Measurements from ENCODE around the gene TBC1D8. TPM values are rescaled to one million over a fixed set of nuclear protein-coding genes. Genes with fewer than 3 reads are reported as not detected.

TBC1D8 gene
- total RNA-seq, 4 donors from 2014 or later = 77.6 to 511 (median 239) TPM

DNA sequence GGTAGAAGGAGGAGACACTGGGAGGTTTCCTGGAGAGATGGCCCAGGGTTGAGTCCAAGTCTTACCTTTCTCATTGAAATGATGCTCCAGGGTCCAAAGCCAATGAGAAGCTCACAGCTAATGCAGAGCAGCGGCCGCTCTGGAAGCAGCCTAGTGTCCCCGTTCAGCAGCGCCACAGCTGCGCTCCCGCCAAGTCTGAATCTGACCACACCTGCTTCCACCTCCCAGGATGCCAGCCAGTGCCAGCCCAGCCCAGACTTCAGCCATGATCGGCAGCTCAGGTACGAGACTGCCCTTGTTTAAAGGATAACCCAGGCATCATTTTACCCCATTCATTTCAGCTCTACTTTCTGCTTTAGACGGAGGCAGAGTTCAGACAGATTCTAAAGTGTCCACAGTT, 161.0 kb downstream of the TBC1D8 start:
- DNase-seq = no peak
- no peaks in the 10 kb centered on the region for H3K4me1 ChIP-seq
- no peaks in the 10 kb centered on the region for H3K27me3 ChIP-seq
- no peak overlapping the region for H3K27ac ChIP-seq
- TF ChIP-seq, protein P1, sequence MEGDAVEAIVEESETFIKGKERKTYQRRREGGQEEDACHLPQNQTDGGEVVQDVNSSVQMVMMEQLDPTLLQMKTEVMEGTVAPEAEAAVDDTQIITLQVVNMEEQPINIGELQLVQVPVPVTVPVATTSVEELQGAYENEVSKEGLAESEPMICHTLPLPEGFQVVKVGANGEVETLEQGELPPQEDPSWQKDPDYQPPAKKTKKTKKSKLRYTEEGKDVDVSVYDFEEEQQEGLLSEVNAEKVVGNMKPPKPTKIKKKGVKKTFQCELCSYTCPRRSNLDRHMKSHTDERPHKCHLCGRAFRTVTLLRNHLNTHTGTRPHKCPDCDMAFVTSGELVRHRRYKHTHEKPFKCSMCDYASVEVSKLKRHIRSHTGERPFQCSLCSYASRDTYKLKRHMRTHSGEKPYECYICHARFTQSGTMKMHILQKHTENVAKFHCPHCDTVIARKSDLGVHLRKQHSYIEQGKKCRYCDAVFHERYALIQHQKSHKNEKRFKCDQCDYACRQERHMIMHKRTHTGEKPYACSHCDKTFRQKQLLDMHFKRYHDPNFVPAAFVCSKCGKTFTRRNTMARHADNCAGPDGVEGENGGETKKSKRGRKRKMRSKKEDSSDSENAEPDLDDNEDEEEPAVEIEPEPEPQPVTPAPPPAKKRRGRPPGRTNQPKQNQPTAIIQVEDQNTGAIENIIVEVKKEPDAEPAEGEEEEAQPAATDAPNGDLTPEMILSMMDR (IDR thresholded peaks at IDR 0.05) = no peak
- no peak for TF ChIP-seq POLR2A (IDR thresholded peaks at IDR 0.05)
- no peak overlapping the region for H3K4me3 ChIP-seq
- no peaks in the 10 kb centered on the region for H3K9me3 ChIP-seq
- H3K36me3 ChIP-seq = peaks cover 0 to 54% (median 0%) of the 10 kb centered on the region in 3 donors

DNA sequence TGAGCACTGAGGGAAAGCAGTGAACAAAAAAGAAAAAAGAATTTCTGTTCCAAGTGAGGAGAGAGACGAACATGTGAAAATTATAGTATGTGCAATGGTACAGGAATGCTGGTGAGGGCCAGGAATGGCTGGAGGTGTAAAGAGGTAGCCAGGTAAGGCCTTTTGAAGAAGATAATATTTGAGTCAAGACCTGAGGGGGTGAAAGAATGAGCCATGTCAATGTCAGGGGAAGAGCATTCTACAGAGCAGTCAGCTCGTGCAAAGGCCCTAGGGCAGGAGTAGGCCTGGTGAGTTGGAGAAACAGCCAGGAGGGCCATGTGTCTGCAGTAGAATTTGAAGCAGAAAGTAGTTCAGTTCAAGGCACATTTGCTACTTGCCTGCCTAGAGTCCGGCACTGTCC, 161.5 kb downstream of the TBC1D8 start:
- Histone ChIP-seq H3K36me3 (peaks cover 0 to 49% (median 0%) of the 10 kb centered on the region in 3 donors), H3K9me3 (no peaks in the 10 kb centered on the region), H3K4me1 (no peaks in the 10 kb centered on the region), H3K27ac (no peak overlapping the region), H3K27me3 (no peaks in the 10 kb centered on the region), H3K4me3 (no peak overlapping the region)
- DNase-seq = no peak
- TF ChIP-seq, protein P1 (IDR thresholded peaks at IDR 0.05) = no peak
- no peak for TF ChIP-seq POLR2A (IDR thresholded peaks at IDR 0.05)

DNA sequence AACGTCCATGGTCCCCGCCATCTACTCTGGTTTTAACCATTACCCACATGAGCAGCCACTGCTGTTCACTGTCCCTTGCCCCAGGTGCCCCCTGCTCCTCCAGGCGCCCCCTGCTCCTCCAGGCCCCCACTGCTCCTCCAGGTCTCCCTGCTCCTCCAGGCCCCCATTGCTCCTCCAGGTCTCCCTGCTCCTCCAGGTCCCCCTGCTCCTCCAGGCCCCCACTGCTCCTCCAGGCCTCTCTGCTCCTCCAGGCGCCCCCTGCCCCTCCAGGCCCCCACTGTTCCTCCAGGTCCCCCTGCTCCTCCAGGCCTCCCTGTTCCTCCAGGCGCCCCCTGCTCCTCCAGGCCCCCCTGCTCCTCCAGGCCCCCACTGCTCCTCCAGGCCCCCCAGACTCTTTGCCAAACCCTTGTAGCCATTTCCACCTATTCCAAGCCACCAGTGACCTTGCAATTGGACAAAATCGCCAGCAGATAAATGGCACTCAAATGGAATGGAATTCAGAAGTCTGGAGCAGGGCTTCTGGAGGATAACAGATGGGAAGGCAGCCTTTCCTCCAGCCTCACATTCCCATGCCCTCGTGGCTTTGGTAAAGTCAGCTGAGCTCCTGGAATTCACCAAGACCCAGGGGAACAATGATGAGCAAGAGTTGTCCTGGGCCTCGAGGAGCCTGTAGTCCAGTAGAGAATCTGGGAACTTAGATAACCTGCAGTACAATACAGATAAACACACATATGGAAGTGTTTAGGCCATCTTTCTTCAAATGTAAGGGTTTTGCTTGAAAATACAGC, 162.4 kb downstream of the TBC1D8 start:
- no peak for TF ChIP-seq POLR2A (IDR thresholded peaks at IDR 0.05)
- TF ChIP-seq, protein P1 (IDR thresholded peaks at IDR 0.05) = no peak
- peaks cover 0 to 41% (median 0%) of the 10 kb centered on the region in 3 donors for H3K36me3 ChIP-seq
- H3K27ac ChIP-seq = no peak overlapping the region
- DNase-seq = no peak
- H3K9me3 ChIP-seq = no peaks in the 10 kb centered on the region
- no peak overlapping the region for H3K4me3 ChIP-seq
- H3K27me3 ChIP-seq = no peaks in the 10 kb centered on the region
- H3K4me1 ChIP-seq = no peaks in the 10 kb centered on the region

DNA sequence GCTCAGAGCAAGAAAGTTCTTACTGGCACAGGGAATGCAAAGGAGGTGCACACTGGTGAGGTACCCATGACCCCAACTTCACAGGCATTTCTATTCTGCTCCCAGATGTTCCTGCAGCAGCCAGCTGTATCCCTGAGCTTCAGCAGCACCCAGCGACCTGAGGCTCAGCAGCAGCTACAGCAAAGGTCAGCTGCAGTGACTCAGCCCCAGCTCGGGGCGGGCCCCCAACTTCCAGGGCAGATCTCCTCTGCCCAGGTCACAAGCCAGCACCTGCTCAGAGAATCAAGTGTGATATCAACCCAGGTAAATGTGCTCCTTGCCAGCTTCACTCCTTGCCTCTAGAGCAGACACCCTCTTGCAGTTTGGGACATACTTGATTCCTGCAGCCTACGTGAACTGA, 163.2 kb downstream of the TBC1D8 start:
- H3K4me1 ChIP-seq = no peaks in the 10 kb centered on the region
- H3K27ac ChIP-seq = no peak overlapping the region
- H3K36me3 ChIP-seq = peaks cover 0 to 44% (median 0%) of the 10 kb centered on the region in 3 donors
- no peaks in the 10 kb centered on the region for H3K9me3 ChIP-seq
- no peak for DNase-seq
- no peak for TF ChIP-seq POLR2A (IDR thresholded peaks at IDR 0.05)
- no peak overlapping the region for H3K4me3 ChIP-seq
- H3K27me3 ChIP-seq = no peaks in the 10 kb centered on the region

DNA sequence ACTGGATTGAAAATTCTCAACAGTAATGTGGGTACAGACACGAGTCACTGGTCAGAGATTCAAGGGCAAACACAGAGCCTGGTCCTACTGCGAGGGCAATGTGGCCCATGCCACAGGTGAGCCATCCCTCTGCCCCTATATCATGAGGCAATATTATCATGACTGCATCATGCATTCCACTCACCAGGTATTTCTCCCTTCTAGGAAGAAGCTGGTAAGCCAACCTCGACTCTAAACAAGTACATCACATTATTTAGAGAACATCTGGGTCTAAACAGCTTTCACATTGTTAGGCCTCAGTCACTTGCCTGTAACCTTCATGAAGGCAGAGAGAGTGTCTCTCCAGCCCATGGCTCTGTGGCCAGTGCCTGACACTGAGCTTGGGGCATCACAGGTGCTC, 163.6 kb downstream of the TBC1D8 start:
- no peaks in the 10 kb centered on the region for H3K4me1 ChIP-seq
- no peaks in the 10 kb centered on the region for H3K9me3 ChIP-seq
- no peak for TF ChIP-seq POLR2A (IDR thresholded peaks at IDR 0.05)
- TF ChIP-seq, protein P1 (IDR thresholded peaks at IDR 0.05) = no peak
- no peak overlapping the region for H3K4me3 ChIP-seq
- DNase-seq = no peak
- peaks cover 0 to 44% (median 0%) of the 10 kb centered on the region in 3 donors for H3K36me3 ChIP-seq
- H3K27me3 ChIP-seq = no peaks in the 10 kb centered on the region
- H3K27ac ChIP-seq = no peak overlapping the region

DNA sequence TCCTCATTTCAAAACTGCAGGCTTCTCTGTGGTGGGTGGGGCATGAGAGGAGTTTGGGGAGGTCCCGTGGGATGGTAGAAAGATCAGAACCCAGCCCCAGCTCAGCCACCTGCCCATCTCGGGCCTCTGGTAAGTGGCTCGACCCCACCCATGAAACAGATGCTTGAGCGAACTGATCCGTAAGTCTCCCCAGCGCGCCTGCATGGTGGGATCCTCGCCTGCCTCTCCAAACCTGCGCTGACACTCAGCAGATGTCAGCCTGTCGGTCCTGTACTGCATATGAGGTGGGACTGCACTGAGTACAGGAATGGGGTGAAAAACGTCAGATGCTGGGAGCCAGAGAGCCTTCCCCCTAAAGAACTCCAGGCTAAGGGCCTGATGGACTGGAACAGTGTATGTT, 165.0 kb downstream of the TBC1D8 start:
- H3K36me3 ChIP-seq = peaks cover 0 to 45% (median 0%) of the 10 kb centered on the region in 3 donors
- TF ChIP-seq, protein P1 (IDR thresholded peaks at IDR 0.05) = no peak
- TF ChIP-seq POLR2A (IDR thresholded peaks at IDR 0.05) = no peak

More for the DNA sequence above, 165.0 kb downstream of the TBC1D8 start:
- no peak for DNase-seq
- Histone ChIP-seq H3K9me3 (no peaks in the 10 kb centered on the region), H3K4me3 (no peak overlapping the region), H3K4me1 (no peaks in the 10 kb centered on the region), H3K27ac (no peak overlapping the region), H3K27me3 (no peaks in the 10 kb centered on the region)
